HFFc6 (cell line): ENCODE results near the gene CCDC197. TPM values are rescaled to one million over a fixed set of nuclear protein-coding genes. Genes with fewer than 3 reads are reported as not detected.
A peak's percentile ranks its signal among the peaks of the same experiment; 100 is the strongest.

Experiments used
- DNase-seq: peaks from one replicate; pipeline ENCODE4 v3.0.0-alpha.2; 2018
- H3K27ac Mint-ChIP-seq: 2 replicates; pipeline ENCODE4 v1.8.0; 2020; ENCODE audit warnings: mild to moderate bottlenecking, mixed read lengths
- H3K27me3 Mint-ChIP-seq: 2 replicates; pipeline ENCODE4 v1.8.0; 2021; ENCODE audit warnings: mild to moderate bottlenecking, moderate library complexity, mixed read lengths; ENCODE audit not compliant: insufficient read depth
- H3K36me3 Mint-ChIP-seq: 2 replicates; pipeline ENCODE4 v1.8.0; 2021; ENCODE audit warnings: low read depth, mixed read lengths
- H3K4me1 Mint-ChIP-seq: 2 replicates; pipeline ENCODE4 v1.8.0; 2020; ENCODE audit warnings: low read depth, mixed read lengths
- H3K4me3 Mint-ChIP-seq: 2 replicates; pipeline ENCODE4 v1.8.0; 2020; ENCODE audit warnings: mild to moderate bottlenecking, moderate library complexity, mixed read lengths
- H3K9me3 Mint-ChIP-seq: 2 replicates; pipeline ENCODE4 v1.8.0; 2020; ENCODE audit warnings: mild to moderate bottlenecking, mixed read lengths
- total RNA-seq, 6 experiments: library from RNA; stranded (reverse); fragmentation: NEBNext Ultra II Directional; extraction: Animal tissue kit (Norgen Biotek cat#: 25700); gene quantifications; 2 replicates in 1 of 6; 3 replicates in 5 of 6; pipeline ENCODE4 v1.2.3, GENCODE V29; 2021
- TF ChIP-seq, protein P1 (sequence below): fragments of 200-600 bp; sonication (generic); IDR thresholded peaks from 2 replicates; pipeline ENCODE4 v1.5.0; 2021; ENCODE audit warnings: antibody characterized with exemption, mild to moderate bottlenecking

The CCDC197 gene
- total RNA-seq, 6 experiments from 2014 or later: not detected

DNA sequence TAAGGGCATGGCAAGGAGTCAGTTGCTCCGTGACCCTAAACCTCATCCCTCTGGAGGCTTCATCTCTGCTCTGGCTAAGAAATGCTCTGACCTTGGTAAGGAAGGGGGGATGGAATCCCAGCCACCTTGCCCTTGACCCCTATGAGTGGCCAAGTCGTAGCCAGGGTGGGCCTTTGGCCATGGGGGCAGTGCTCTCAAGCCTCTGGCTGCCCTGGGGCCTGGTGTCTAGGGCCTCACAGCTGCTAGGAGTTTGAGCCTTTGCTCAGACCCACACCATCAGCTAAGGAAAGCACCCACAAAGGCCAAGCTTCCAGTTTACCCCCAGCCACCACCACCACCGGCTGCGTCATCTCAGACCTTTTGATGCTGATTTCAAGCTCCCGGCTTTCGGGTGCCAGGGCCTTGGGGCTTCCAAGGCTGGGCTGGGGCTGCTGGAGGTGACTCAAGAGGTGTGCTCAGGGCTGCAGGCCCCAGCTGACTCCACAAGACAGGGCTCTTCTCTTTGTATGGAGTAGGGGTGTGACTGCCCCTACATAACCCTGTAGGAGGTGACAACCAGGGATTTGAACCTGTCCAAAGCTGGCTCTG, 24.4 kb upstream of the CCDC197 start:
- Mint-ChIP-seq H3K27me3 (peaks cover 9% of the 10 kb centered on the region), H3K9me3 (no peaks in the 10 kb centered on the region), H3K4me3 (no peak overlapping the region), H3K4me1 (peaks cover 7% of the 10 kb centered on the region; the same call in 1 of the 2 replicates), H3K27ac (no peak overlapping the region), H3K36me3 (no peaks in the 10 kb centered on the region)
- no peak for DNase-seq
- TF ChIP-seq, protein P1, sequence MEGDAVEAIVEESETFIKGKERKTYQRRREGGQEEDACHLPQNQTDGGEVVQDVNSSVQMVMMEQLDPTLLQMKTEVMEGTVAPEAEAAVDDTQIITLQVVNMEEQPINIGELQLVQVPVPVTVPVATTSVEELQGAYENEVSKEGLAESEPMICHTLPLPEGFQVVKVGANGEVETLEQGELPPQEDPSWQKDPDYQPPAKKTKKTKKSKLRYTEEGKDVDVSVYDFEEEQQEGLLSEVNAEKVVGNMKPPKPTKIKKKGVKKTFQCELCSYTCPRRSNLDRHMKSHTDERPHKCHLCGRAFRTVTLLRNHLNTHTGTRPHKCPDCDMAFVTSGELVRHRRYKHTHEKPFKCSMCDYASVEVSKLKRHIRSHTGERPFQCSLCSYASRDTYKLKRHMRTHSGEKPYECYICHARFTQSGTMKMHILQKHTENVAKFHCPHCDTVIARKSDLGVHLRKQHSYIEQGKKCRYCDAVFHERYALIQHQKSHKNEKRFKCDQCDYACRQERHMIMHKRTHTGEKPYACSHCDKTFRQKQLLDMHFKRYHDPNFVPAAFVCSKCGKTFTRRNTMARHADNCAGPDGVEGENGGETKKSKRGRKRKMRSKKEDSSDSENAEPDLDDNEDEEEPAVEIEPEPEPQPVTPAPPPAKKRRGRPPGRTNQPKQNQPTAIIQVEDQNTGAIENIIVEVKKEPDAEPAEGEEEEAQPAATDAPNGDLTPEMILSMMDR: no peak

DNA sequence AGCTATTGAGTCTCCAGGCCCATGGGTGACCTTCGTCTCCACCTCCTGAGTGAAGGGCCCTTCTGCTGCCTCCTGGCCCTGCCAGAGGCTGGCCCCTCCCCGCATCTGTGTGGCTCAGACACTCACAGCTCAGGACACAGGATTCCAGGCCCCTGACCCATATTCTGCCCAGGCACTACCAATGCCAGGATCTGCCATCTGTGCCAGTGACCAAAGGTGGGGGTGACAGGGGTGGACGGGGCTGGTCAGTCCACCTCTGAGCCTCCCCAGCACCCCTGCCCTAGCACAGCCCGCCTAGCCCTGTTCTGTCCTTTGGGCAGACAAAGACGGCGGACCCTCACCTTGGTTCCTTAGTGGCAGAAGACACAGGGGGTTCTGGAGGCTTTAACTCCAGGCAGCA, 23.5 kb upstream of the CCDC197 start:
- Mint-ChIP-seq H3K4me3 (no peak overlapping the region), H3K4me1 (peaks cover 7% of the 10 kb centered on the region; the same call in 1 of the 2 replicates), H3K27me3 (peaks cover 12% of the 10 kb centered on the region), H3K27ac (no peak overlapping the region), H3K36me3 (no peaks in the 10 kb centered on the region), H3K9me3 (no peaks in the 10 kb centered on the region)
- TF ChIP-seq, protein P1: no peak
- no peak for DNase-seq

DNA sequence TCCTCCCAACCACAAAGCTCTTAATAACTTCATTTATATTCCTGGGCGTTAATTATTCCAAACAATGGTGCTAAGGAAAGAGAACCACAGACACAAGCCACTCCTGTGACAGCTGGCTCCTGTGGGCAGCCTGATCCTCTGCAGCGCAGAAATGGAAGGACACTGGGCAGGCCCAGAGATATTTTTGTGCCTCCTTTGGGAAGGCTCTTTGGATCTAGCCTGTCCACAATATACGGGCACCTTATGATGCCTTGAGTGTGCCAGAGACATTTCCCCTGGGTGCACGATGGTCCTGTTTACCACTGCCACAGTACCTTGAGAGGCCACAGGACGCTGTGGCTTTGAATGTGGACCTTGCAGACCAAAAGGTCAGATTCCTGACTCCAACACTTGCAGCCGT, 22.8 kb upstream of the CCDC197 start:
- peaks cover 12% of the 10 kb centered on the region for H3K27me3 Mint-ChIP-seq
- no peak overlapping the region for H3K27ac Mint-ChIP-seq
- TF ChIP-seq, protein P1: no peak

DNA sequence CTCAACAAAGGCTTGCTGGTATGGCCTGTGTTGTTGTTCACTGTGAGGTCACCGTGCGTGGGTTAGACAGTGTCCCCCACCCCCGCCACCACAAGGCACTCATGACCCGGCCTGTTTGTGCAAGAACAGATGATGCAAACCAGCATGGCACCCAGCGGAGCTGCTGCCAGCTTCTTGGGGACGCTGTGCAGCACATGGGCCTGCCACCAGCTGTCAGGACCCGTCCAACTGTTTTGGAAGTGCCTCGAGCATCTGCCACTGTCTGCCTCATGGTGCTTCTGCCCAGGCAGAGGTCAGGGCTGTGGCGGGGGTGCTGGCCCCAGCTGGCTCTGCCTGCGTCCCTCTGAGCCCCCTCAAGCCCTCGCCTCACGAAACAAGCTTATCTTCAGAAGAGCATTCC, 22.3 kb upstream of the CCDC197 start:
- Mint-ChIP-seq H3K4me3 (no peak overlapping the region), H3K9me3 (no peaks in the 10 kb centered on the region), H3K27me3 (peaks cover 12% of the 10 kb centered on the region), H3K36me3 (no peaks in the 10 kb centered on the region), H3K27ac (no peak overlapping the region), H3K4me1 (peaks cover 7% of the 10 kb centered on the region; the same call in 1 of the 2 replicates)
- TF ChIP-seq, protein P1: no peak
- DNase-seq: no peak

More for the DNA sequence above, 22.8 kb upstream of the CCDC197 start:
- Mint-ChIP-seq H3K4me1 (peaks cover 7% of the 10 kb centered on the region; the same call in 1 of the 2 replicates), H3K36me3 (no peaks in the 10 kb centered on the region), H3K9me3 (no peaks in the 10 kb centered on the region), H3K4me3 (no peak overlapping the region)
- no peak for DNase-seq

DNA sequence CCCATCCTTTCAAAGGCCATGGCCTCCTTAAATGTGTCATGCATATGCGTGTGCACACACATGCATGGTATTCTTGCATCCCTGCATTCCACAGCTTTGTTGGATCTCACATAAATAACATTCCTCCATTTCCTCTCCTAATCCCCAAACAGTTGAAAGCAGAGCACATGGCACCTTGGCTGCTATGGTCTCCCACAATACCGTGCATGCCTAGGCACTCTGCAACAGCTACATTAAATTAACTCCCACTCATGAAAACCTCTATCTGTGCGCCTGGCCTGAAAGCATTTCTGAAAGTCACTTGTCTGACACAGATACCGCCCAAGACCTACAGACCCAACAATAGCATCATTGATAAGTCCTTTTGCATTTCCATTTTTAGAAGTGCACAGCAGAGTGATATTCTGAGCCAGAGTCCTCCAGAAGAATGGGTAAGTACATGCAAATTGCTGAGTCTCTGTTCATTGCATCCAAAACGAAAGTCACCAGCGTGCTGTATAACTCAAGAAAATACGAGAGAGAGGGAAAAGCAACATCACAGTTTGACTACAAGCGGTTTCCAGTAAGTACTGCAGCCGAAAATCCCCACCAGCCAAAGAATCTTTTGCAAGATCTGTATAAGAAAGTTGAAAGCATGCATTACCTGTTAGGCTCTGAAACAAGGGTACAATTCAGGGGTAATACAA, 21.2 kb upstream of the CCDC197 start:
- no peak overlapping the region for H3K27ac Mint-ChIP-seq
- TF ChIP-seq, protein P1: no peak; the same call in 1 of the 2 replicates
- no peak for DNase-seq
- peaks cover 12% of the 10 kb centered on the region for H3K27me3 Mint-ChIP-seq
- no peaks in the 10 kb centered on the region for H3K36me3 Mint-ChIP-seq
- peaks cover 14% of the 10 kb centered on the region for H3K4me1 Mint-ChIP-seq
- H3K9me3 Mint-ChIP-seq: no peaks in the 10 kb centered on the region
- peak overlapping the region; percentile 1; the same call in 1 of the 2 replicates for H3K4me3 Mint-ChIP-seq
